Heart left ventricle (tissue), 13 donors: ENCODE data around the gene LRP1B.

Source experiments
- POLR2A ChIP-seq, 2 donors: fragments of 450-650 bp; IDR thresholded peaks; one replicate each; pipeline ENCODE4 v1.6.1; 2017; ENCODE audit warnings: antibody characterized with exemption in 2 of 2, mild to moderate bottlenecking in 2 of 2, moderate library complexity in 2 of 2
- TF ChIP-seq, protein P1 (sequence below), 12 donors: fragments of 200-600 bp; sonication (generic) in 4 of 12; IDR thresholded peaks; one replicate each; pipeline versions ENCODE4 v1.5.0 to v1.8.0; 2018 to 2022; ENCODE audit warnings: antibody characterized with exemption in 12 of 12, mild to moderate bottlenecking in 5 of 12
- donor health status: ischemic (EF 13 %, LVEDD 7.1; RV severe dilation, severe dysfunction).
- donor health status: DM: no; HTN: yes; CAD: no.
- donor health status: DM: no; HTN: no; CAD: no.
- donor health status: ischemic (EF 25% LVEDD 6.9; RV normal size, moderate dysfunction).
- donor health status: ischemic (EF 25% LVEDD 5.7; RV mildly dilated, moderate dysfunction).
- donor health status: ischemic (EF 35%, LVEDD 5.7; RV mildly dilated, moderate dysfunction).
- donor health status: nonischemic (EF 11% LVEDD 7.7; RV severe dilation, severe dysfunction).
- donor health status: DM: yes; HTN: yes; CAD: no.
- donor health status: PGD.
- donor health status: ischemic (EF 29% LVEDD 5.4; RV normal size, mild dysfunction).
- donor health status: nonischemic (EF 23%, LVEDD 6.1; RV moderate dilation, normal function).

DNA sequence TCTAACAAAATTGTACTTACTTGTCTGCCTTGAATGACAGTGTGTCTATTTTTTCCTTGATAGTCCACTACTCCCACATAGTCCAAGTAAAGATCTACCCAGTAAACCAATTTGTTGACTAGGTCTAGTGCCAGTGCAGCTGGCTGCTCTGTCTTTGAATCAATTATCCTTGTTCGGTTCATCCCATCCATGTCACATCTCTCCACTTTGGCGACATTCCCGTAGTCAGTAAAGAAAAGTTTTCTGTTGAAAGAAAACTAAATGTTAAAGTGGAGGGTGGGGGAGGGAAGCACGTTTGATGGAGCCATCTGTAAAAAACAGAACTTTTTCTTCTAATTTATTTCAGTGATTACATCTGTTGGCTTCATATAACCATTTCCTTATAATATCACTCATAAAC is 1068.8 kb downstream of the LRP1B start:
- TF ChIP-seq, protein P1, sequence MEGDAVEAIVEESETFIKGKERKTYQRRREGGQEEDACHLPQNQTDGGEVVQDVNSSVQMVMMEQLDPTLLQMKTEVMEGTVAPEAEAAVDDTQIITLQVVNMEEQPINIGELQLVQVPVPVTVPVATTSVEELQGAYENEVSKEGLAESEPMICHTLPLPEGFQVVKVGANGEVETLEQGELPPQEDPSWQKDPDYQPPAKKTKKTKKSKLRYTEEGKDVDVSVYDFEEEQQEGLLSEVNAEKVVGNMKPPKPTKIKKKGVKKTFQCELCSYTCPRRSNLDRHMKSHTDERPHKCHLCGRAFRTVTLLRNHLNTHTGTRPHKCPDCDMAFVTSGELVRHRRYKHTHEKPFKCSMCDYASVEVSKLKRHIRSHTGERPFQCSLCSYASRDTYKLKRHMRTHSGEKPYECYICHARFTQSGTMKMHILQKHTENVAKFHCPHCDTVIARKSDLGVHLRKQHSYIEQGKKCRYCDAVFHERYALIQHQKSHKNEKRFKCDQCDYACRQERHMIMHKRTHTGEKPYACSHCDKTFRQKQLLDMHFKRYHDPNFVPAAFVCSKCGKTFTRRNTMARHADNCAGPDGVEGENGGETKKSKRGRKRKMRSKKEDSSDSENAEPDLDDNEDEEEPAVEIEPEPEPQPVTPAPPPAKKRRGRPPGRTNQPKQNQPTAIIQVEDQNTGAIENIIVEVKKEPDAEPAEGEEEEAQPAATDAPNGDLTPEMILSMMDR (IDR thresholded peaks at IDR 0.05) = no peak
- no peak for TF ChIP-seq POLR2A (IDR thresholded peaks at IDR 0.05)
